ENCODE data around the gene OXCT1.

OXCT1 gene

DNA sequence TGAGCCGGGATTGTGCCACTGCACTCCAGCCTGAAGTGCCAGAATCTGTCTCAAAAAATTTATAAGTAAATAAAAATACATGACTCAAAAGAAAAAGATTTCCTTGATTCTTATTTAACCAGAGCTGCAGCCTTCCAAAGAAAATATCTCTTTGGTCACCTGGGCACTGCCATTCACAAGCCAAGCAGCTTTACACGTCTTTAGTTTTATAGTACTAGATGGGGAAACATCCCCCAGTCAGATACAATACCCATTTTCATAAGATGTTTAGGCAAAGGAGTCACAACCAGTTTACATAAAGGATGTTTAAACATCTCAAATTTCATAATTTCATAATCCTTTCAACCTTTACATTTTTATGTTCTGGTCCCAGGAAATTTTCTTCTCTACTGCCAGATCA is 13.7 kb upstream of the OXCT1 start:
- H3K27me3 Mint-ChIP-seq: peaks cover 30% of the 10 kb centered on the region
- H3K4me3 Mint-ChIP-seq: no peak overlapping the region
- no peaks in the 10 kb centered on the region for H3K4me1 Mint-ChIP-seq
- ATAC-seq (replicated peaks; ENCODE audit: extremely low read depth, poor library complexity, severe bottlenecking) (no peak), DNase-seq (ENCODE audit: low spot score in 2 of 2) (no peak)
- no peak overlapping the region for H3K27ac Mint-ChIP-seq (ENCODE audit: low read depth)
- H3K9me3 Mint-ChIP-seq: no peaks in the 10 kb centered on the region
- no peaks in the 10 kb centered on the region for H3K36me3 Mint-ChIP-seq (ENCODE audit: insufficient read depth)

DNA sequence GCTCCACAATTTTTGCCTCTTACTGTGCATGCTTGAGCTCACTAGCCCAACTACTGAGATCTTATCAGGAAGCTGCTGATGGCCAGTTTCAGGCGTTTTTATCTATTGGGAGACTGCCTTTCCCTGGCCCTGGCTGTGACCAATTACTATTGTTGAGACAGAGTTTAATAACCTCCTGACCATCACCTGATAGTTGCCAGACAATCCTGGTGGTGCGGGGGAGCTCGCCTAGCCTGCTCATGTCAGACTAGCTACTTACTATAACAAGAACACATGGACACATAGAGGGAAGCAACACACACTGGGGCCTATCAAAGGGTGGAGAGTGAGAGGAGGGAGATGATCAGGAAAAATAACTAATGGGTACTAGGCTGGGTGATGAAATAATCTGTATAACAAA is 13.0 kb upstream of the OXCT1 start:
- no peaks in the 10 kb centered on the region for H3K36me3 Mint-ChIP-seq (ENCODE audit: insufficient read depth)
- no peak for DNase-seq (ENCODE audit: low spot score in 2 of 2)
- H3K27me3 Mint-ChIP-seq: peaks cover 30% of the 10 kb centered on the region
- H3K4me1 Mint-ChIP-seq: no peaks in the 10 kb centered on the region
- H3K4me3 Mint-ChIP-seq: no peak overlapping the region
- no peak overlapping the region for H3K27ac Mint-ChIP-seq (ENCODE audit: low read depth)
- ATAC-seq (replicated peaks; ENCODE audit: extremely low read depth, poor library complexity, severe bottlenecking): no peak
- no peaks in the 10 kb centered on the region for H3K9me3 Mint-ChIP-seq

DNA sequence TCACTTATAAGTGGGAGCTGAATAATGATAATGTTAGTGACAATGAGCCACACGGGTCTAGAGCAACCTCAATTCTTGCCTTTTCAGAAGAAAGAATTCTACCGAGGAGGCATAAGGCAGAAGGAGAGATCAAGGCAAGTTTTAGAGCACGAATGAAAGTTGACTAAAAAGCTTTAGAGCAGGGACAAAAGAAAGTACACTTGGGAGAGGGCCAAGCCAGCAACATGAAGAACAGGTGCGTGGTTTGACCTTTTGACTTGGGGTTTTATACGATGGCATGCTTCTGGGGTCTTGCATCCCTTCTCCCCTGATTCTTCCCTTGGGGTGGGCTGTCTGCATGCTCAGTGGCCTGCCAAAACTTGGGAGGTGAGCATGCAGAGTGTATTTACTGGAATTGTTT is 12.5 kb upstream of the OXCT1 start:
- no peaks in the 10 kb centered on the region for H3K4me1 Mint-ChIP-seq
- no peaks in the 10 kb centered on the region for H3K36me3 Mint-ChIP-seq (ENCODE audit: insufficient read depth)
- DNase-seq (ENCODE audit: low spot score in 2 of 2) (no peak), ATAC-seq (replicated peaks; ENCODE audit: extremely low read depth, poor library complexity, severe bottlenecking) (no peak)
- H3K27me3 Mint-ChIP-seq: peaks cover 25% of the 10 kb centered on the region
- H3K27ac Mint-ChIP-seq (ENCODE audit: low read depth): no peak overlapping the region
- no peaks in the 10 kb centered on the region for H3K9me3 Mint-ChIP-seq
- H3K4me3 Mint-ChIP-seq: no peak overlapping the region

DNA sequence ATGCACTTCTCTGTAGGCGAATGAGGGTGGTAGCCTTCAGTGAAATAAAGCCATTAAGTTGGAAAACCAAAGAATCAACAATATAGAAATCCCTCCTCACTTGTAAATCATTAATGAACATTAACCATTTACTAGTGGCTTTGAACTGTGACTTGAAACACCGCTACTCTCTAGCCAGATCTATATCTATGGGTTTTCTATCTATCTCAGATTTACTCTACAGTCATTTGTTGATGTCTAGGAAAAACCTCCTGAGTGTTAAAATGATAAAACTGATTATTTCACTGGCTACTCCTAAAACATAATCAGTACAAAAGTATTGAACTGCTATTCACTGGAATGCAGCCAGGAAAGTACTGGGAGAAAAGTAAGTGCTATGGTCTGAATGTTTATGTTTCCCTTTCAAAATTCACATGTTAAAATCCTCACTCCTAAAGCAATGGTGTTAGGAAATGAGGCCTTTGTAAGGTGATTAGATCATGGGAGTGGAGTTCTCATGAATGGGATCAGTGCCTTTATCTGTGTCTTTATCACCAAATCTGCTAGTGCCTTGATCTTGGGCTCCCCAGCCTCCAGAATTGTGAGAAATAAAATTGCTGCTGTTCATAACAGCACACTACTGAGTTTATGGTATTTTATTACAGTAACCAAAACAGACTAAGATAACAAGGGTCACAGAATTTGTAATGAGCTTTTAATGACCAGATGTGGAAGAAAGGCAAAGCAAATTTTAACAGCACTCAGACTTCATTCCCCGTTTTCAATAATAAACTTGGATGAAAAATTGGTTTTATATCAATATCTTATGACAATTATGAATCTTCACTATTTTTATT is 8.6 kb upstream of the OXCT1 start:
- Mint-ChIP-seq H3K27me3 (peaks cover 16% of the 10 kb centered on the region), H3K9me3 (no peaks in the 10 kb centered on the region), H3K4me1 (no peaks in the 10 kb centered on the region), H3K27ac (ENCODE audit: low read depth) (no peak overlapping the region), H3K36me3 (ENCODE audit: insufficient read depth) (peaks cover 2% of the 10 kb centered on the region), H3K4me3 (no peak overlapping the region)
- DNase-seq (ENCODE audit: low spot score in 2 of 2) (no peak), ATAC-seq (replicated peaks; ENCODE audit: extremely low read depth, poor library complexity, severe bottlenecking) (no peak)

DNA sequence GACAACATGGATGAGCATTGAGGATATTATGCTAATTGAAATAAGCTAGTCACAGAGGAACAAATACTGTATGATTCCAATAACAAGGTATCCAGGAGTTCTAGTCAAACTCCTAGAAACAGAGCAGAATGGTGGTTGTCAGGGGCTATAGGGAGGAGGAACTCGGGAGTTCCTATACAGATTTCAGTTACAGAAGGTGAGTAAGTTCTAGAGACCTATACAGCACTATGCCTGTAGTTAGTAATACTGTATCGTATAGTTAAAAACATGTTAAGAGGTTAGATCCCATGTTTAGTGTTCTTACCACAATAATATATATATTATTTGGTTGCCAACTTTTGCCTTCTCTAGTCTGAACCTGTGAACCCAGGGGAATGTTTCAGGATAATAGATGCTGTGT is 7.9 kb upstream of the OXCT1 start:
- ATAC-seq (replicated peaks; ENCODE audit: extremely low read depth, poor library complexity, severe bottlenecking): no peak
- Mint-ChIP-seq H3K27ac (ENCODE audit: low read depth) (no peak overlapping the region), H3K4me3 (no peak overlapping the region), H3K27me3 (peaks cover 16% of the 10 kb centered on the region), H3K4me1 (no peaks in the 10 kb centered on the region), H3K36me3 (ENCODE audit: insufficient read depth) (peaks cover 2% of the 10 kb centered on the region), H3K9me3 (no peaks in the 10 kb centered on the region)
- no peak for DNase-seq (ENCODE audit: low spot score in 2 of 2)

DNA sequence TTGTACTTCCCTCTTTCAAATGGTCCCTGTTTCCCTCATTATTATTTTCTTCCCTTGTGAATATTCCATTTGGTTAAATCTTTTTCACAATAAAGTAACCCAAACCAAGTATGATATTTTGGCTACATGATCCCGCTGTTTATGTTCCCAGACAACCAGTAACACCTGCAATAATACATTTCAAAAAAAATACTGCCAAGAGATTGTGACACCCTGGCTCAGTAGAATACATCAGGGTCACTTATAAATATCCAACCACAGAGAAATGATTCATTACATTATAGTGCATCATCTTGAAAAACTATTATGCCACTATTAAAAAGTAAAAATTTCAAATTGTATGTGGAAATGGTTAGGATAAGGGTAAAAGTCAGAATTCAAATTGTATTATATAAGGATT is 7.2 kb upstream of the OXCT1 start:
- H3K4me1 Mint-ChIP-seq: no peaks in the 10 kb centered on the region
- peaks cover 2% of the 10 kb centered on the region for H3K36me3 Mint-ChIP-seq (ENCODE audit: insufficient read depth)
- no peak overlapping the region for H3K4me3 Mint-ChIP-seq
- ATAC-seq (replicated peaks; ENCODE audit: extremely low read depth, poor library complexity, severe bottlenecking) (no peak), DNase-seq (ENCODE audit: low spot score in 2 of 2) (no peak)
- H3K27me3 Mint-ChIP-seq: peaks cover 16% of the 10 kb centered on the region
- no peaks in the 10 kb centered on the region for H3K9me3 Mint-ChIP-seq
- H3K27ac Mint-ChIP-seq (ENCODE audit: low read depth): no peak overlapping the region

DNA sequence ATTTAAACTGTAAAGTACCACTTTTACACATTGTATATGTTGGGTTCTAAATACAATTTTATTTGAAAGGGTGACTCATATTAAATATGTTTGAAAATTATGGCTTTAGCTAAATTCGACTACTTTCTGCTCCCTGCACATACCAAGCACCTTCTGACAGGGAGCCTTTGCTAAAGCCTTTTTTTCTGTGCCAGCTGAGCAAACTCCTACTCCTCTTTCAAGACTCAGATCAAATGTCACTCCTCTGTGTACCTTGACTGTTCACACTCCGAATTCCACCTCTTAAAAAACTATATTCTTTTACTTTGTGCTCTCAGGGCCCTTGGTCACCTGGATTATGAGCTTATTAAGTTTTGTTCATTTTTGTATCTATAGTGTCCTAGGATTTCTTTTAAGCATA is 6.5 kb upstream of the OXCT1 start:
- no peaks in the 10 kb centered on the region for H3K4me1 Mint-ChIP-seq
- peaks cover 16% of the 10 kb centered on the region for H3K27me3 Mint-ChIP-seq
- H3K9me3 Mint-ChIP-seq: no peaks in the 10 kb centered on the region
- no peak for ATAC-seq (replicated peaks; ENCODE audit: extremely low read depth, poor library complexity, severe bottlenecking)
- DNase-seq (ENCODE audit: low spot score in 2 of 2): no peak
- no peak overlapping the region for H3K4me3 Mint-ChIP-seq
- H3K36me3 Mint-ChIP-seq (ENCODE audit: insufficient read depth): peaks cover 2% of the 10 kb centered on the region
- H3K27ac Mint-ChIP-seq (ENCODE audit: low read depth): no peak overlapping the region

DNA sequence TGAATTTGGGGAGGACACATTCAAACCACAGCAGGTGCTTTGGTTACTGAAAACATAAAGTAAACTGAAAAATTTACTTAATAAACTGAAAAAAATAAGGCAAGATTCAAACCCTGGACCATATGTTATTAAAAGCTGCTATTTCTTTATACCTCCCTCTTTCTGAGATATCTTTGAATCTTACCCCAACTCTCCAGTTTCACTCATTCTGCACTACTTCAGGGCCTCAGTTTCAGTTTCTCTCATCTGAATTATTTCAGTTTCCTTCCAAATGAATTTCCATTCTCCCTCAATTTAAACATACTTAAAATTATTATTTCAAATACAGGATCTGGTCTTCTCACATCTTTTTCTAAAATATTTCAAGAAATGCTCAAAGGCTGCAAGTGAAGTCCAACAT is 4.9 kb upstream of the OXCT1 start:
- Mint-ChIP-seq H3K4me1 (peaks cover 9% of the 10 kb centered on the region), H3K9me3 (no peaks in the 10 kb centered on the region), H3K36me3 (ENCODE audit: insufficient read depth) (peaks cover 9% of the 10 kb centered on the region), H3K27ac (ENCODE audit: low read depth) (no peak overlapping the region), H3K27me3 (peaks cover 12% of the 10 kb centered on the region), H3K4me3 (no peak overlapping the region)
- ATAC-seq (replicated peaks; ENCODE audit: extremely low read depth, poor library complexity, severe bottlenecking): no peak
- DNase-seq (ENCODE audit: low spot score in 2 of 2): no peak

DNA sequence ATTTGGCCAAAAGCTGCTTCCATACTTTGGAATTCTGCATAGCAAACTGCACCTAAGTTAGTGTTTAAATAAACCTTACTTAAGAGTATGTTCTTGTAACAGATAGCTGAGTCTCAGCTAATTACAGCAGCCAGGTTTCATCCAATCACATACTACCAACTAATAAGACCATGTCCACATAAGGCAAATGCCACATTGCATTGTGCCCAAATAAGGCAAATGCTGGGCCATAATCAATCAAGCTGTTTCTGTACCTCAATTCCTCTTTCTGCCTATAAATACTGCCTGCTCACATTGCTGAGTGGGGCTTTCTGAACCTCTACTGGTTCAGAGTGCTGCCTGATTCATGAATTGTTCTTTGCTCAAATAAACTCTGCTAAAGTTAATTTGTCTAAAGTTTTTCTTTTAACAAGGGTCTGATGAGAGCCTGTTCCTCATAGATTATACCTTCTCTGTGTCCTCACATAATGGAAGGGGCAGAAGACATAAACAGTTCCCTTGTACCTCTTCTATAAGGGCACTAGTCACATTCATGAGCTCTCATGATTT is 4.4 kb upstream of the OXCT1 start:
- DNase-seq (ENCODE audit: low spot score in 2 of 2) (no peak), ATAC-seq (replicated peaks; ENCODE audit: extremely low read depth, poor library complexity, severe bottlenecking) (no peak)
- Mint-ChIP-seq H3K27me3 (peaks cover 7% of the 10 kb centered on the region), H3K36me3 (ENCODE audit: insufficient read depth) (peaks cover 9% of the 10 kb centered on the region), H3K27ac (ENCODE audit: low read depth) (no peak overlapping the region), H3K4me3 (no peak overlapping the region), H3K4me1 (peaks cover 9% of the 10 kb centered on the region), H3K9me3 (no peaks in the 10 kb centered on the region)

DNA sequence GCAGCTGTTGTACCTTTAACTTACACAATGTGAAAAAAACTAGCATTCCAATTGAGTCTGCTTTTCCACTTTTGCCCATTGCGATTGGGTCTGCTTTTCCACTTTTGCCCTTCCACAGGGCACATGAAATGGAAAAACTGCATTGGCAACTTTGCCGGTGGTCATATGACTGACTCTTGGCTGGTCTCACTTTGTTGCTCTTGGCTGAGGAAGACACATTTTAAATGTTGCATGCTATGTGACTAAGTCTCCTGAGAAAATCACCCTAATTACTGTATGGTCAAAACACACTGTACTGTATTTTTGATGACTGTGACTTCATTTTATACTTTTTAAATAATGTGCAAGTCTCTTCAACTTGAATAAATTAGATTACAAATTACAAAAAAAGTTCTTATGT is 1.6 kb upstream of the OXCT1 start:
- H3K4me3 Mint-ChIP-seq: no peak overlapping the region

DNA sequence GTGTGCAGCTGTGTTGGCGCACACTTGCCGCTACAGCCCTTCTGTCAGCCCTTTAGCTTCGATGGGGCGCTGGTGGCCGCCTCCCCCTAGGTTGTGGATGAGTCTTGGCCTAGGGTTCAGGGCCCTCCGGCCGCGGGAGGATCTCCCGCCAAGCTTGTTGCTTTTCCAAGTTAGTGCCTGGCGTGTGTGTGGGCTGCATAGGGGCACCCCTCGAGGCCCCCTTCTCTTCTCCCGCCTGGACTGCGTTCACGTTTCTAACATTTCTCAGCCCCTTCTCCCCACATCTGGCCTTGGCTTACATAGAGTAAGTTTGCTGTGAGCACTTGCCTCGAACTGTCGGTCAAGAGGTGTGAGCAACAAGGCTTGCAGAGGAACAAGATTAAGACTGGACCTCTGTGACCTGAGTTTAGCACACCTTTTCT is 413 bp upstream of the OXCT1 start:
- DNase-seq (ENCODE audit: low spot score in 2 of 2): no peak
- Mint-ChIP-seq H3K27ac (ENCODE audit: low read depth) (peak overlapping the region; percentile 88), H3K4me1 (peaks cover 41% of the 10 kb centered on the region), H3K4me3 (peak overlapping the region; percentile 87), H3K9me3 (no peaks in the 10 kb centered on the region), H3K36me3 (ENCODE audit: insufficient read depth) (peaks cover 15% of the 10 kb centered on the region), H3K27me3 (no peaks in the 10 kb centered on the region)
- ATAC-seq (replicated peaks; ENCODE audit: extremely low read depth, poor library complexity, severe bottlenecking): no peak

More for the DNA sequence above, 1.6 kb upstream of the OXCT1 start:
- Mint-ChIP-seq H3K36me3 (ENCODE audit: insufficient read depth) (peaks cover 12% of the 10 kb centered on the region), H3K4me1 (peaks cover 31% of the 10 kb centered on the region), H3K27ac (ENCODE audit: low read depth) (no peak overlapping the region), H3K27me3 (no peaks in the 10 kb centered on the region), H3K9me3 (no peaks in the 10 kb centered on the region)
- ATAC-seq (replicated peaks; ENCODE audit: extremely low read depth, poor library complexity, severe bottlenecking): no peak
- DNase-seq (ENCODE audit: low spot score in 2 of 2): no peak

DNA sequence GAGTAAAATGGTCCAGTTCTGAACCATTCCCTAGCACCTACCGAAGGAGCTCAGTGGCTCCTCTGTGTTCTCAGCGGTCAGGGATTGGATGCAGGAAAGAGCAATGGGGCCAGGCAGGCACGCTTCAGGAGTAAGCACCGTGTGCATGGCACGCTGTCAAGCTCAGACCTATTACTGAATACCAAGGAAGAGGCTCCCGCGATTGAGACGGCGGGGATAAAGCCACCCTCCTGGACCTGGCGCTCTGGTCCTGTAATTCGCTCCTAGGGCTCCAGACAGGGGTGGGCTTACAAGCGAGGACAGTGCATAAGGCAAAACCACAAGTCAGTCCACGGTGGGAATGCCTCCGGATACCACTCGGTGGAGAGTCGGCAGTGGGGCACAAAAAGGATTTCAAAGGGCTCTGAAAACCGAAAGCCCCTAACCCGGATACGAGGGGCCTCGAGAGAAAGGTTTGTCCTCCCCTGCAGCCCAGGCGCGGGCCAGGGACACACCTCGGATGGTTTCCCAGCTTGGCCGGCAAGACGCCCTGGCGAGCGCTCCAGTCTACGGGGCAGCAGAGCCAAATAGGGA is 988 bp downstream of the OXCT1 start:
- Mint-ChIP-seq H3K9me3 (no peaks in the 10 kb centered on the region), H3K36me3 (ENCODE audit: insufficient read depth) (peaks cover 15% of the 10 kb centered on the region), H3K27me3 (no peaks in the 10 kb centered on the region), H3K27ac (ENCODE audit: low read depth) (peak overlapping the region; percentile 88), H3K4me1 (peaks cover 55% of the 10 kb centered on the region), H3K4me3 (peak overlapping the region; percentile 87)
- ATAC-seq (replicated peaks; ENCODE audit: extremely low read depth, poor library complexity, severe bottlenecking) (no peak), DNase-seq (ENCODE audit: low spot score in 2 of 2) (no peak)

DNA sequence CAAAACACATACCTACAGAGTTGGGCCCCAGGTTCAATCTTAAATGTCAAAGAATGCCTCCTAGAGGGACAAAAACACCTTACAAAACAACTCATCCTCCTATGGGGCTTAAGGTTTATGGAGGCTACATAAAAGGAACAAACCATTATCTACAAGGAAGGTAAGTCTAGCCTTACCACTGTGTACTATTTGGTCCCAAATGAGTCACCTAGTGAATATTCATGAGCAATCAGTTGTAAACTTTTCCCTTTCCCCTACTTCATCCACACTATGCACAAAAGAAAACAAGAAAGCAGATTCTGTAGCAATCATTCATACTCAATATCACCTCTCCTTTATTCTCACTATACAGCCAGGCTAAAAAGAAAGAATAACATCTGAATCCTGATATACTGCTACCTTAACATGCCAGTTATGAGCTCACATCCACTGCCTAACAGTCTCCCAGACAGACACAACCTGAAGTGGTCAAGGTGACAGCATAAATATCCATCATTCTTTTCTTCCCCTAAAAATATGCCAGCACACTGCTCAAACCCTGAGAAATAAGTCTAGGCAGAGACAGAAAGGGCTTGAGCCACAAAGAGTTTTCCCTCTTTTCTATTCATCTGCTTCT is 6.2 kb downstream of the OXCT1 start:
- no peak overlapping the region for H3K4me3 Mint-ChIP-seq
- ATAC-seq (replicated peaks; ENCODE audit: extremely low read depth, poor library complexity, severe bottlenecking) (no peak), DNase-seq (ENCODE audit: low spot score in 2 of 2) (no peak)
- H3K27ac Mint-ChIP-seq (ENCODE audit: low read depth): peak overlapping the region; percentile 50
- H3K9me3 Mint-ChIP-seq: no peaks in the 10 kb centered on the region
- H3K4me1 Mint-ChIP-seq: peaks cover 57% of the 10 kb centered on the region
- H3K27me3 Mint-ChIP-seq: no peaks in the 10 kb centered on the region
- H3K36me3 Mint-ChIP-seq (ENCODE audit: insufficient read depth): peaks cover 21% of the 10 kb centered on the region
